Peyer's patch (tissue), 4 donors: ENCODE results near the gene SAMD1.

Source experiments
- CTCF ChIP-seq, 6 experiments: fragments of 450-650 bp in 4 of 6; fragments of 200-600 bp in 2 of 6; sonication (generic) in 1 of 6; IDR thresholded peaks; one replicate each; pipeline ENCODE4 v1.5.1; 2017 to 2019; ENCODE audit warnings: antibody characterized with exemption in 6 of 6, mild to moderate bottlenecking in 3 of 6, moderate library complexity in 1 of 6
- POLR2A ChIP-seq, 2 donors: fragments of 450-650 bp; IDR thresholded peaks; one replicate each; pipeline ENCODE4 v1.5.1; 2017; ENCODE audit warnings: antibody characterized with exemption in 2 of 2, mild to moderate bottlenecking in 2 of 2, moderate library complexity in 2 of 2

- TF ChIP-seq CTCF (IDR thresholded peaks at IDR 0.05) (no peak), POLR2A (IDR thresholded peaks at IDR 0.05) (no peak)
Observed at GRCh38 chr19:14058182-14059092, 32.1 kb downstream of the SAMD1 start.
